K562 (cell line): Measurements from ENCODE around the gene WDR70. TPM values are rescaled to one million over a fixed set of nuclear protein-coding genes. Genes with fewer than 3 reads are reported as not detected.
A peak's percentile ranks its signal among the peaks of the same experiment; 100 is the strongest.

ENCODE experiments used
- ATAC-seq: fragments of 200-7000 bp; cut with Tn5 transposase; 3 replicates; pipeline ENCODE4 v1.9.1; 2020; ENCODE audit warnings: moderate library complexity
- BruUV-seq: library from RNA; stranded (reverse); fragments of 400-500 nt; replicated peaks from 2 replicates; lab custom pipeline; 2021; lab: Mats Ljungman, UMichigan
- CTCF ChIA-PET: fragments of 300-600 bp; formaldehyde crosslinking; extraction: SDS; loops from one replicate; lab custom pipeline; 2021; ENCODE audit warnings: low intra/inter-chr PET ratio; lab: Yijun Ruan, JAX
- POLR2A ChIA-PET: fragments of 300-600, 350-650 bp; sonication (Branson Sonifier 250); formaldehyde crosslinking; extraction: SDS; loops from one replicate; lab custom pipeline; 2021; ENCODE audit warnings: antibody characterized with exemption, inconsistent platforms; lab: Yijun Ruan, JAX
- DNase-seq, 4 experiments: peaks; one replicate each; pipeline versions ENCODE4 v3.0.0 to v3.0.0-alpha.2; 2011 to 2018; ENCODE audit warnings: low spot score in 3 of 4, mixed read lengths in 3 of 4; ENCODE audit errors: extremely low read depth in 1 of 4
- FAIRE-seq: peaks from 2 replicates; lab custom pipeline; 2011; peaks lifted over from hg19 to GRCh38; lab: Jason Lieb, UNC
- H2AFZ ChIP-seq: 2 replicates; pipeline ENCODE4 v1.6.0; 2011; ENCODE audit warnings: low read depth, low read length, control low read depth, inconsistent platforms
- H3K27ac ChIP-seq: fragments of 200-600 bp; 3 replicates; pipeline ENCODE4 v1.8.0; 2011; ENCODE audit warnings: low read depth, mild to moderate bottlenecking, control low read depth, inconsistent platforms, low read length, moderate library complexity, mixed read lengths; ENCODE audit errors: extremely low read depth
- H3K27me3 ChIP-seq, 2 experiments: fragments of 300-600 bp in 1 of 2; 2 replicates in 1 of 2; 3 replicates in 1 of 2; pipeline versions ENCODE4 v1.6.0 to v1.8.0; 2011; ENCODE audit warnings: inconsistent platforms in 2 of 2, low read length in 2 of 2, mild to moderate bottlenecking in 1 of 2, mixed read lengths in 1 of 2, moderate library complexity in 1 of 2; ENCODE audit not compliant: control insufficient read depth in 2 of 2, insufficient read depth in 2 of 2
- H3K36me3 ChIP-seq: fragments of 300-600 bp; 3 replicates; pipeline ENCODE4 v1.8.0; 2011; ENCODE audit warnings: mild to moderate bottlenecking, low read length, inconsistent platforms; ENCODE audit not compliant: control insufficient read depth, insufficient read depth
- H3K4me1 ChIP-seq, 2 experiments: fragments of 200-600 bp in 1 of 2; replicated peaks in 1 of 2; 2 replicates in 1 of 2; 3 replicates in 1 of 2; pipeline versions ENCODE4 v1.5.1 to v1.8.0; 2011; ENCODE audit warnings: inconsistent platforms in 2 of 2, low read length in 2 of 2, mild to moderate bottlenecking in 1 of 2, mixed read lengths in 1 of 2, moderate library complexity in 1 of 2; ENCODE audit not compliant: control insufficient read depth in 2 of 2, insufficient read depth in 2 of 2
- H3K4me2 ChIP-seq: 2 replicates; pipeline ENCODE4 v1.6.1; 2011; ENCODE audit warnings: low read length, control low read depth, inconsistent platforms, mixed read lengths; ENCODE audit not compliant: insufficient read depth
- H3K4me3 ChIP-seq: fragments of 200-600 bp; sonication (generic), shearing (Covaris generic); 2 replicates; pipeline ENCODE4 v1.5.1; 2016; ENCODE audit warnings: control low read depth, inconsistent platforms
- H3K79me2 ChIP-seq: fragments of 200-600 bp; 3 replicates; pipeline ENCODE4 v1.8.0; 2011; ENCODE audit warnings: low read length, inconsistent platforms; ENCODE audit not compliant: control insufficient read depth, insufficient read depth
- H3K9ac ChIP-seq, 2 experiments: 2 replicates each; pipeline versions ENCODE4 v1.6.0 to v1.6.1; 2011; ENCODE audit warnings: low read depth in 2 of 2, low read length in 2 of 2, control low read depth in 1 of 2, inconsistent platforms in 1 of 2, mild to moderate bottlenecking in 1 of 2, mixed read lengths in 1 of 2; ENCODE audit not compliant: insufficient read depth in 1 of 2
- H3K9me1 ChIP-seq: one replicate; pipeline ENCODE4 v1.6.0; 2011; ENCODE audit warnings: inconsistent platforms, mild to moderate bottlenecking, low read length, moderate library complexity; ENCODE audit not compliant: control insufficient read depth, insufficient read depth
- H3K9me3 ChIP-seq: replicated peaks from 2 replicates; pipeline ENCODE4 v1.5.1; 2011; ENCODE audit warnings: low read depth, low read length, inconsistent platforms; ENCODE audit not compliant: control insufficient read depth, insufficient read depth
- H4K20me1 ChIP-seq: replicated peaks from 2 replicates; pipeline ENCODE4 v1.6.1; 2011; ENCODE audit warnings: low read length, inconsistent platforms, mixed read lengths; ENCODE audit not compliant: control insufficient read depth, insufficient read depth
- MAFF ChIP-seq: IDR thresholded peaks from 2 replicates; pipeline ENCODE4 v1.6.1; 2012; ENCODE audit warnings: low read length, improper control_type of control experiment
- TEAD4 ChIP-seq, 2 experiments: sonication (generic) in 1 of 2; formaldehyde crosslinking in 1 of 2; IDR thresholded peaks; 2 replicates each; pipeline versions ENCODE4 v1.6.1 to v1.8.0; 2012 to 2022; ENCODE audit warnings: borderline replicate concordance in 1 of 2, inconsistent platforms in 1 of 2, low read length in 1 of 2, mild to moderate bottlenecking in 1 of 2, missing genetic modification reagents in 1 of 2
- ZC3H11A ChIP-seq: IDR thresholded peaks from 2 replicates; pipeline ENCODE4 v1.6.1; 2012; ENCODE audit warnings: low read depth, low read length, improper control_type of control experiment
- WGBS: fragments of 100-300 bp; shearing (Covaris generic); methylation state at CpG from one replicate; pipeline ENCODE4 v1.1.6; 2016; ENCODE audit warnings: low coverage, mixed read lengths; ENCODE audit not compliant: insufficient coverage; ENCODE audit errors: missing lambda C conversion rate; 5-methylcytosine and 5-hydroxymethylcytosine counted together
- in situ Hi-C: fragments of 300-500 bp; cut with MboI; formaldehyde crosslinking; loops from 4 replicates; pipeline ENCODE4 v1.15.0; 2018; ENCODE audit warnings: inconsistent platforms, mixed read lengths
- intact Hi-C: fragments of 100-400 bp; cut with micrococcal nuclease; formaldehyde crosslinking; loops from 2 replicates; pipeline ENCODE4 v1.14.2; 2022
- polyA plus RNA-seq, 8 experiments: library from polyadenylated mRNA; depleted of rRNA in 4 of 8; stranded (reverse) in 5 of 8; unstranded in 3 of 8; fragments of >200 nt; fragmentation: Nextera tagmentation in 2 of 8; fragmentation: Illumina TruSeq in 1 of 8; extraction: Ambion mirVana in 2 of 8; extraction: Trizol in 1 of 8; gene quantifications; 2 replicates each; pipeline versions ENCODE4 v1.2.1 to v1.2.3, GENCODE V29; 2011 to 2014; ENCODE audit warnings: inconsistent platforms in 1 of 8, missing spikeins in 1 of 8
- total RNA-seq, 7 experiments: library from RNA; depleted of rRNA in 6 of 7; stranded (reverse); fragments of >200 nt in 6 of 7; fragmentation: Illumina TruSeq in 2 of 7; extraction: Trizol in 2 of 7; gene quantifications; 2 replicates each; pipeline versions ENCODE4 v1.2.1 to v1.2.3, GENCODE V29; 2011 to 2021; ENCODE audit warnings: low replicate concordance in 1 of 7
- TF ChIP-seq, protein P1 (sequence below): sonication (generic); formaldehyde crosslinking; IDR thresholded peaks from 2 replicates; pipeline ENCODE4 v1.8.0; 2022; ENCODE audit warnings: missing genetic modification reagents, mild to moderate bottlenecking, borderline replicate concordance
- TF ChIP-seq, protein P2 (sequence below): fragments of 450-650 bp; IDR thresholded peaks from 2 replicates; pipeline ENCODE4 v1.6.1; 2016; ENCODE audit warnings: antibody characterized with exemption
- TF ChIP-seq, protein P3 (sequence below): fragments of 450-650 bp; IDR thresholded peaks from 2 replicates; pipeline ENCODE4 v1.6.1; 2018; ENCODE audit not compliant: partially characterized antibody

Gene WDR70
- total and polyA plus RNA-seq, 9 of the 15 experiments (the other 6 are each of a cell fraction or from before 2014, with no cell fraction given) = 16.8 to 46.6 (median 38.8) TPM

DNA sequence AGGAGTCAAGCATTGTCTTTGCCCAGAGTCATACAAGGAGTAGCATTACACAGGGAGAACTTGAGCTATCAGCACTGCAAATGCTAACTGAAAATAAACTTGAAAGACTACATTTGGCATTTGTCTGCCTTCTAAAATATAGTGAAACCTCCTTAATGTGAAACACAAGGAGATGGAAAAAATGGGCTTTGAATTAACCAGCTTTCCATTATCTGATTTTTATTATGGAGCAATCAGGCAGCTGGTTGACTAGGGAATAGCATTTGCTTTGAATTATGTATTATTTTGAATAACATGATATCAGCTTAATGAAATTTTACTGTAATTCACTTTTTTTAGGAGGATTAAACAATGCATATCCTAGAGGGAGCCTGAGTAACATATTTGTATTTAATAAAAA lies 329.9 kb downstream of the WDR70 start:
- Histone ChIP-seq H3K9ac (no peak overlapping the region), H4K20me1 (no peaks in the 10 kb centered on the region), H3K79me2 (no peaks in the 10 kb centered on the region), H2AFZ (no peak overlapping the region), H3K9me1 (no peaks in the 10 kb centered on the region), H3K36me3 (no peaks in the 10 kb centered on the region), H3K9me3 (no peaks in the 10 kb centered on the region), H3K4me1 (no peaks in the 10 kb centered on the region), H3K27me3 (no peaks in the 10 kb centered on the region), H3K4me2 (no peak overlapping the region), H3K27ac (no peak overlapping the region), H3K4me3 (no peak overlapping the region)
- ChIA-PET CTCF (no interaction called here), POLR2A (interaction anchor here (1.0 kb wide), 1 partner anchor 243 kb away, joined by 3 read pairs; no protein-coding TSS in a partner anchor)
- no TSS peak for BruUV-seq
- ATAC-seq (no peak), FAIRE-seq (no peak), DNase-seq (no peak)
- TF ChIP-seq, protein P1, sequence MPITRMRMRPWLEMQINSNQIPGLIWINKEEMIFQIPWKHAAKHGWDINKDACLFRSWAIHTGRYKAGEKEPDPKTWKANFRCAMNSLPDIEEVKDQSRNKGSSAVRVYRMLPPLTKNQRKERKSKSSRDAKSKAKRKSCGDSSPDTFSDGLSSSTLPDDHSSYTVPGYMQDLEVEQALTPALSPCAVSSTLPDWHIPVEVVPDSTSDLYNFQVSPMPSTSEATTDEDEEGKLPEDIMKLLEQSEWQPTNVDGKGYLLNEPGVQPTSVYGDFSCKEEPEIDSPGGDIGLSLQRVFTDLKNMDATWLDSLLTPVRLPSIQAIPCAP (CRISPR knock-in tag) = no peak
- intact Hi-C loops = no loop called here
- in situ Hi-C loops = no loop called here

DNA sequence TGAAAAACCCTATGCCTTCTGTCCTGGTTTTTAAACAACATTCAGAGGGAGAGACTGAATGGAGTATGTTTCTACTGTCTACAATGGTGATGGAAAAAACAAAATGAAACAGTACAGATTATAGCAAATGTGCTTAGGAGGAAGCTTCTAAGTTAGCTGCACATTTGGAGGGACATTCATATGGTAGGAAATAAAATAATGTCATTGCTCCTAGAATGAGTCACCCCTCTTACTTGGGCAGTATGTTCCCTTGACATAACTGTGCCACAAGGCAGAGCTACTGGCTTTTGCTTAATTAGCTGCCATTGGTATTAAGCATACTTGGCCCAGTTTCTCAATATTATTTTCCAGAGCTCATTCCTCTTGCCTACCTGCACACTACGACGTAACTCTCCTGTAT lies 331.8 kb downstream of the WDR70 start:
- Histone ChIP-seq H4K20me1 (no peaks in the 10 kb centered on the region), H3K4me3 (no peak overlapping the region), H3K9me1 (no peaks in the 10 kb centered on the region), H3K79me2 (no peaks in the 10 kb centered on the region), H3K4me1 (no peaks in the 10 kb centered on the region), H3K36me3 (no peaks in the 10 kb centered on the region), H3K9ac (no peak overlapping the region), H3K27ac (no peak overlapping the region), H2AFZ (no peak overlapping the region), H3K27me3 (no peaks in the 10 kb centered on the region), H3K9me3 (no peaks in the 10 kb centered on the region), H3K4me2 (no peak overlapping the region)
- no peak for FAIRE-seq
- TF ChIP-seq MAFF = no peak
- no peak for TF ChIP-seq ZC3H11A
- TF ChIP-seq, protein P2, sequence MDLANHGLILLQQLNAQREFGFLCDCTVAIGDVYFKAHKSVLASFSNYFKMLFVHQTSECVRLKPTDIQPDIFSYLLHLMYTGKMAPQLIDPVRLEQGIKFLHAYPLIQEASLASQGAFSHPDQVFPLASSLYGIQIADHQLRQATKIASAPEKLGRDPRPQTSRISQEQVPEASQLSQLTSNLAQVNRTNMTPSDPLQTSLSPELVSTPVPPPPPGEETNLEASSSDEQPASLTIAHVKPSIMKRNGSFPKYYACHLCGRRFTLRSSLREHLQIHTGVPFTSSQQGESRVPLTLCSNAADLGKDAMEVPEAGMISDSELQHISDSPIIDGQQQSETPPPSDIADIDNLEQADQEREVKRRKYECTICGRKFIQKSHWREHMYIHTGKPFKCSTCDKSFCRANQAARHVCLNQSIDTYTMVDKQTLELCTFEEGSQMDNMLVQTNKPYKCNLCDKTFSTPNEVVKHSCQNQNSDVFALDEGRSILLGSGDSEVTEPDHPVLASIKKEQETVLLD = no peak
- TF ChIP-seq TEAD4 (IDR thresholded peaks at IDR 0.05; ENCODE audit: low read length) = no peak
- TF ChIP-seq TEAD4 (CRISPR knock-in tag; IDR thresholded peaks at IDR 0.05; ENCODE audit: borderline replicate concordance) = no peak
- TF ChIP-seq, protein P3, sequence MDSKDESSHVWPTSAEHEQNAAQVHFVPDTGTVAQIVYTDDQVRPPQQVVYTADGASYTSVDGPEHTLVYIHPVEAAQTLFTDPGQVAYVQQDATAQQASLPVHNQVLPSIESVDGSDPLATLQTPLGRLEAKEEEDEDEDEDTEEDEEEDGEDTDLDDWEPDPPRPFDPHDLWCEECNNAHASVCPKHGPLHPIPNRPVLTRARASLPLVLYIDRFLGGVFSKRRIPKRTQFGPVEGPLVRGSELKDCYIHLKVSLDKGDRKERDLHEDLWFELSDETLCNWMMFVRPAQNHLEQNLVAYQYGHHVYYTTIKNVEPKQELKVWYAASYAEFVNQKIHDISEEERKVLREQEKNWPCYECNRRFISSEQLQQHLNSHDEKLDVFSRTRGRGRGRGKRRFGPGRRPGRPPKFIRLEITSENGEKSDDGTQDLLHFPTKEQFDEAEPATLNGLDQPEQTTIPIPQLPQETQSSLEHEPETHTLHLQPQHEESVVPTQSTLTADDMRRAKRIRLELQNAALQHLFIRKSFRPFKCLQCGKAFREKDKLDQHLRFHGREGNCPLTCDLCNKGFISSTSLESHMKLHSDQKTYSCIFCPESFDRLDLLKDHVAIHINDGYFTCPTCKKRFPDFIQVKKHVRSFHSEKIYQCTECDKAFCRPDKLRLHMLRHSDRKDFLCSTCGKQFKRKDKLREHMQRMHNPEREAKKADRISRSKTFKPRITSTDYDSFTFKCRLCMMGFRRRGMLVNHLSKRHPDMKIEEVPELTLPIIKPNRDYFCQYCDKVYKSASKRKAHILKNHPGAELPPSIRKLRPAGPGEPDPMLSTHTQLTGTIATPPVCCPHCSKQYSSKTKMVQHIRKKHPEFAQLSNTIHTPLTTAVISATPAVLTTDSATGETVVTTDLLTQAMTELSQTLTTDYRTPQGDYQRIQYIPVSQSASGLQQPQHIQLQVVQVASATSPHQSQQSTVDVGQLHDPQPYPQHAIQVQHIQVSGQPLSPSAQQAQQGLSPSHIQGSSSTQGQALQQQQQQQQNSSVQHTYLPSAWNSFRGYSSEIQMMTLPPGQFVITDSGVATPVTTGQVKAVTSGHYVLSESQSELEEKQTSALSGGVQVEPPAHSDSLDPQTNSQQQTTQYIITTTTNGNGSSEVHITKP = peak; percentile 12
- WGBS = 70% methylated on average over 2 of the region's 2 CpGs
- ATAC-seq = no peak
- no TSS peak for BruUV-seq
- no peak for DNase-seq
- in situ Hi-C loops = no loop called here
- ChIA-PET CTCF (no interaction called here), POLR2A (interaction anchor here (1.0 kb wide), 1 partner anchor 12 kb away, joined by 3 read pairs; no protein-coding TSS in a partner anchor)
- intact Hi-C loops = no loop called here
